ENCODE measurements around the gene THSD1.
"Not testable (repeated sequence)": the region's sequence is repeated elsewhere in the genome, so short reads cannot be mapped to it uniquely, and the experiment has no call there.

THSD1 gene

DNA sequence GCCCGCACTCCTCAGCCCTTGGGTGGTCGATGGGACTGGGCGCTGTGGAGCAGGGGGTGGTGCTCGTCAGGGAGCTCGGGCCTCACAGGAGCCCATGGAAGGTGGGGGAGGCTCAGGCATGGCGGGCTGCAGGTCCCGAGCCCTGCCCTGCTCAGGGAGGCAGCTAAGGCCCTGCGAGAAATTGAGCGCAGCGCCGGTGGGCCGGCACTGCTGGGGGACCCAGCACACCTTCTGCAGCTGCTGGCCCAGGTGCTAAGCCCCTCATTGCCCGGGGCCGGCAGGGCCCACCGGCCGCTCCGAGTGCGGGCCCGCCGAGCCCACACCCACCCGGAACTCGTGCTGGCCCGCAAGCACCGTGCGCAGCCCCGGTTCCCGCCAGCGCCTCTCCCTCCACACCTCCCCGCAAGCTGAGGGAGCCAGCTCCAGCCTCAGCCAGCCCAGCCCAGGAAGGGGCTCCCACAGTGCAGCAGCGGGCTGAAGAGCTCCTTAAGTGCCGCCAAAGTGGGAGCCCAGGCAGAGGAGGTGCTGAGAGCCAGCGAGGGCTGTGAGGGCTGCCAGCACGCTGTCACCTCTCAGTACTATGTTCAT lies 2.2 kb upstream of the THSD1 start:
- DNase-seq, result not testable (repeated sequence)

DNA sequence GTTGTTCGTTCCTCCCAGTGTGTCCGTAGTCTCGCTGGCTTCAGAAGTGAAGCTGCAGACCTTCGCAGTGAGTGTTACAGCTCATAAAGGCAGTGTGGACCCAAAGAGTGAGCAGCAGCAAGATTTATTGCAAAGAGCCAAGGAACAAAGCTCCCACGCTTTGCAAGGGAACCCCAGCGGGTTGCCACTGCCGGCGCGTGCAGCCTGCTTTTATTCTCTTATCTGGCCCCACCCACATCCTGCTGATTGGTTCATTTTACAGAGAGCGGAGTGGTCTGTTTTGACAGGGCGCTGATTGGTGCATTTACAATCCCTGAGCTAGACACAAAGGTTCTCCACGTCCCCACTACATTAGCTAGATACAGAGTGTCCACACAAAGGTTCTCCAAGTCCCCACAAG lies 1.5 kb upstream of the THSD1 start:
- DNase-seq, result not testable (repeated sequence)

DNA sequence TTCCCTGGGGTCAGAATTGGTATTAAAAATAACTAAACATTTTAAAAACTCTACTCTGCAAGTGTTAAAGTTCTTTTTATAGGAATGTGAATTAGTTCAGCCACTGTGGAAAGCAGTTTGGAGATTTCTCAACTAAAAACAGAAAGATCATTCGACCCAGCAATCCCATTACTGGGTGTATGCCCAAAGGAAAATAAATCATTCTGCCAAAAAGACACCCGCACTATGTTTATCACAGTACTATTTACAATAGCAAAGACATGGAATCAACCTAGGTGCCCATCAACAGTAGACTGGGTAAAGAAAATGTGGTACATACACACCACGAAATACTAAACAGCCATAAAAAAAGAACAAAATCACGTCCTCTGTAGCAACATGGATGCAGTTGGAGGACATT lies 657 bp upstream of the THSD1 start:
- no peak for DNase-seq

DNA sequence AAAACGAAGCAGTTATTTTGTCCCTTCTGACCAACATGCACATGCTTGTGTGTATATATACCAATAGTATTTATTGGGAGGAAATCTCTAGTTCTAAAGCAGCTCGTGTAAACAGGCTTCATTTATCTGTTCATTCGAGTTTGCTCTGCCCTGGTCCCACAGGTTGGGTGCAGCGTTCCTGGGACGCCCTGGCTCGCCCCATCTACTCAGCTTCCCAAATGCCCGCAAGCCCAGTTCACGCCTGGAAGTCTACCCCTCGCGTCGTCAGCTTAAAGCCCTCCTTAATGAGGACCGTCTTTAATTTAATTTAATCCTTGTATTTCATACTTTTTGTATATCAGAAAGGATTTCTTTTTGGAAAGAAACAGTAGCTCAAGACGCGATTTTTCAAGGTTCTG lies 604 bp downstream of the THSD1 start:
- DNase-seq, result no peak

DNA sequence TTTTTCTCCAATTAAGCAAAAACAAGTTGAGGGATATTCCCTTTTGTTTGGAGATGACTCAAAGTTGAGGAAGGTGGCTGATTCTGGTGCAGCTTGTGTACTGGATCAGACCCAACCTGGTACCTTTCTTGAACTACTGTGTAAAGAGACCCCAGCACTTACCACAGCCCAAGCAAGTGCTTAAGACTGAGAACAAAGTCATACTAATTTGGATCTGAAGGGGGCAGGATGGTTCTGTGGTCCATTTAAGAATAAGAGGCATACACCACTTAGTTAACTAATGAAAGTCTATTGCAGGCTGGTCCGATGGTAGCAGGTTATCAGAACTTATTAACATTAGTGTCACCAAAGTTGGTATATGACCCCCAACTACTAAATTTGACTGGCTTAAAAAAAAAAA lies 6.3 kb downstream of the THSD1 start:
- no peak for DNase-seq

DNA sequence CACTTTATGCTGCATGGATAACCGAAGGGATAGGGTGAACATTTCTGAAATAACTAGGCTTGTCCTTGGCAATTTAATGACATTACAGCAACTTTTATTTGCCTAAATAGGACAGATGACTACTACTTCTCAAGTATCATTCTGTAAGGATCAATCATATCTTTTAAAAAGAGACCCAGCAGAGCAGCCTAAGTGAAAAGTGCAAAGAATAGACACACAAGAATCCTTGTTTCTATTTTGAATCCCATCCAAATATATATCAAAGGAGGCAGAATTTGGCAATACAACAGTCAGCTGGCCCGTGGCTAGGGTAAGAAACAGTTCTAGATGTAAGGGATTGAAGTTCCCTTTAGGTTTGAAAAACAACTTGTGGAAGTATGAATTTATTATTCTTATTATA lies 6.9 kb downstream of the THSD1 start:
- DNase-seq, result no peak

DNA sequence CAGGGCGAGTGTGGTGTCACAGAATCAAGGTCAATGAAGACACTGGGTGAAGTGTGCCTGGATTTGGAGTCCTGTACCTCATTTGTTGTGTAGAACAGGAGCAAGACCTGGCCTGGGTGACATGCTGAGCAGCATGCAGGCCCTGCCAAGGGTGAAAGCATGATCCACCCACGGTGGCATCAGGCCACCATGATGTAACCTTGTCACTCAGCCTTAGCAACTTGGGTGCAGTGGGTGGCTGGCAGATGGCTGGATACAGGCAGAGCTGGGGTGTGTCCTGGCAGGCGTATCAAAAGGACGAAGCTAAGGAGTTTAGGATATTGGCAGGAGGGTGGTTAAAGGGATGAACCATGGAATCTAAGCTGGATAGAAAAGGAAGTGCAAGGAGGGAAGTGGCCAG lies 10.3 kb downstream of the THSD1 start:
- no peak for DNase-seq

DNA sequence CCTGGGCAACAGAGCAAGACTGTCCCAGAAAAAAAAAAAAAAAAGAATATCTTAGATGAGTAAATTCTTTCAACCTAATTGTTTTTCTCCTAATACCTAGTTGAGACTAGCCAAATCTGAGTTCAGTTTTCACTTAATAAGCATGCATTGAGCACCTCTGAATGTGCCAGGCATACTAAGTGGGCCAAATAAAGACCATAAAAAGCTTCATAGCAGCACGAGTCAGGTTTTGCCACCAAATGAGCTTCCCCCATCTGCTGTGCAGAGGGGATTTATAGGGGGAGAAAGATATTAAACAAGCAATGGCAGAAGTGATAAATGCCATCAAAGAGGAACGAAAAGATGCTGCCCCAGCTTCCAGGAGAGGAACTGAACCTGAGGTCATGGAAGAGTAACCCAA lies 11.4 kb downstream of the THSD1 start:
- DNase-seq, result peak in 1 of 51 donors; percentile 7

DNA sequence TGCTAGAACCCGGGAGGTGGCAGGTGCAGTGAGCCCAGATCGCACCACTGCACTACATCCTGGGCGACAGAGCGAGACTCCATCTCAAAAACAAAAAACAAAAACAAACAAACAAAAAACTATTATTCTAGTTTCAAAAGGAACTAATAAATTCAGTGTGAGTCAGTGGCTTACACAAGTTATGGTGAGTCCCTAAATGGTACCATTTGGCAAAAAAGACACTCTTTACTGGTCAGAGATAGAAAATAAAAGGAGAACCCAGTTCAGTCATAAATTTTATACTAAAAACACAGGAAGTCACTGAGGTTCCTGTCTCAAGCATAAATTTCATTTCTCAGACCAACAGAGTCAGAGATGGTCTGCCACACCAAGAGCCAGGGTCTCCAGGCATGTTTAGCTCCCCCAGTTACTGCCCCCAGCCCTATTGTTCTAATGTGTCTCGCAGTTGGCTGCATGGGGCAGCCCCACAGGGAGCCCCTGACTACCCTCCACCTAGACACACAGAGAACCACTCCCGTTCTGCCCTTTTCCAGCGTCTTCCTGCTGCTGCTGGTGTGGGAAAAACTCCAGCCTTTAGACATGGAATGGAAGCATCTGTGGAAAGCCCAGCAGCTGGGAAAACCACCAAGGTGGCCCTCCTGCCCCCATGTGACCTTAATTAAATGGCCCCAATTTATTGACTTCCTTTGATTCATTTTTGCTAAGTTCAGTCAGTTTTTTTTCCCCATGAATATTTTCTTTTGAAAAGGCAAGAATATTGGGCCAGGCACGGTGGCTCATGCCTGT lies 12.2 kb downstream of the THSD1 start:
- no peak for DNase-seq

DNA sequence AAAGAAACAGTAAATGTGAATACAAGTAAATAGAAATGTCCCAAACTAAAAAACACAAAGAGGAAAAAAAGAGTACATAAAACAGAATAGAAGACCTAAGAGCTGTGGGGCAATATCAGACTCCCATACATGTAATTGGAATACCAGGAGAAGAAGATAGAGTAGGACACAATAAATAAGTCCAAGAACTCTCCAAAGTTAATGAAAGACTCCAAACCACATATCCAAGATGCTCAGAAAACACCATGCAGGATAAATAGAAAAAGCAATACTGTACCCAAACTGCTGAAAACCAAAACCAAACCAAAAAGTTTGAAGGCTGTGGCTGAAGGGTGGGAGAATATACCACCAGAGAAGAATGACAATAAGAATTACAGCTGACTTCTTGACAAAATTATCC lies 18.3 kb downstream of the THSD1 start:
- no peak for DNase-seq

DNA sequence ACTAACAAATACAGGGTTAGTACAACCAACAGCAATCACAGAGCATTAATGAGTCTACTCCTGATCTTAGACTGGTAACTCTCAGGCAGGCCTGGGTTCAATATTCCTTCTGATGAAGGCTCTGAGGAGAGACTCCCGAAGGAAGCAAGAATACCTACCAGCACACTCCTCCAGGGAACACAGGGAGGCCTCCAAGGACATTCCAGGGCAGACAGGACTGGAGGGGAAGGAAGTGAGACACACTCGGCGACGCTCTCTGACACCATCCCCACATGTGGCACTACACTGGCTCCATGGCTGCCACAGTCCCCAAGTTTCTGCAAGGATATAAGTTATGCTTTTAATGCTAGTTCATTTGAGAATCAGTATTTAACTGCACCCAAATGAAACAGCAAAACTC lies 20.1 kb downstream of the THSD1 start:
- no peak for DNase-seq

DNA sequence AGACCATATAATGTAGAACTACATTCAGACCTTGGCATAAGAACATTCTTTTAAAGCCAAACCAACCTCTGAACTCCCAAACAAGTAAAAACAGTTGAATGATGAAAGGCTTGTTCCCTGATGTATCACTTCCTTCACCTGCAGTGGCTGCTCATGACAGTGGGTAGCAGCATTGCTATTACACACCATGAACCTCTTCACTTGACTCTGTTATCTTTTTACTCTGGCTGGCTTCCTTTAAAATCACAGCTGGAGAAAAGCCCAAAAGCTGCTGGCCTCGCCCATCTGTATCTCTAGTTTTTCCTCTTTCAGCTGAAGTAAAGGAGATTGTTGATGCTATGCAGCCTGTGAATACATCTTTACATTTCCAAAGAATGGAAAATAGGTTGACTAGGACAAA lies 22.6 kb downstream of the THSD1 start:
- DNase-seq, result no peak

DNA sequence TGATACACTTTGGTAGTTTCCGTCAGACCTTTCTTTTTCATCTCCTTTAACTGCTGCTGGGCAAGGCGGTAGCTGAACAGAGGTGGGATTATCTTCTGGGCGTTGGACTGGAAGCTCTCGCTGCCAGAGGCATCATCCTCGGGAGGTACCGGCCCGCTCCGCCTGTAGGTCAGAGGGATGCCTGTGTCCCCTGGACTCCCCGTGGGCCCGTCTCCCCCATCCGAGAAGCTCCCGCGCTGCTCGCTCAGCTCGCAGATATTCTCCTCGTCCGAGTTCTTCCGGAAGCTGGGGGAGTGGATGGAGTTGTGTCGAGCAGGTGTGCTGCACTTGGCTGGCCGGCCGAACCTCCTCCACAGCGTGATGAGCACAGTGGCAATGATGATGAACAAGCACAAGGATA lies 27.7 kb downstream of the THSD1 start:
- no peak for DNase-seq

DNA sequence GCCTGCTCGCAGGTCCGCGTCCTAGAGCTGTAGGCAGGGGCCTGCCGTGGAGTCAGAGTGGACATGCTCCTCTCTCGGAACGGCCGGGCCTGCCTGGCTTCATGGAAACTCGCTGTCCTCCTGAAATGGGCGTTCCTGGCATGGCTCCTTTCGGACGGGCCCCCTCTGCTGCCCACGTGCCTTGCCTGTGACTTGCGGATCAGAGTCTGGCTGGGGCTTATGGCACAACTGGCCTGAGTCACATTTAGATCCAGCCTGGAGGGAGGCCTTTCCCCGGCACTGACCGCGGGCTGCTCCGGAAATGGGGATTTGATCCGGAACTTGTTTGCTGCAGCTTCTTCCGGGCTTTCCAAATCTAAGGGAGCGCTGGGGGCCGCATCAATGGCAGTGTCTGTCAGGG lies 28.1 kb downstream of the THSD1 start:
- no peak for DNase-seq

DNA sequence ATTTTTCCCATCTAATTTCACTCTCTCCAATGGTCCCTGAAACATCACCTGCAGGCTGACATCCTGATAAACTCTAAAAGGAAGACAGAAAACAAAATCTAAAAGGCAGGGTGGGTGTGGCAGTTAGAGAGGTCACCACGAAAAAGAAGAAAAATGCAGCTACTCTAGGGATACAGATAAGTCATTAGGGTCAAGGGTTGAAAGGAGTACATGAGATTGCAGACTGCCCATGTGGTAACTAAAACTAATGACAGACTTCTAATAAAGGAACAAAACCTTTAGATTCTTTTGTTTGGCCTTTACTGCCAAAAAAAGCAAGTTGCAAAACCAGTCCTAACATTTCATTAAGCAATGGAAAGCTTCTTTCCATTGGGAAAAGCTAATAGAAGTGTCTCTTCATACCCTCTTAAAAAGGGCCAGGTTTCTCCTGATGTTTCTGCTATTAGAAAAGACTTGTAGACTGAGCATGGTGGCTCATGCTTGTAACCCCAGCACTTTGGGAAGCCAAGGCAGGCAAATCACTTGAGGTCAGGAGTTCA lies 31.0 kb downstream of the THSD1 start:
- no peak for DNase-seq

DNA sequence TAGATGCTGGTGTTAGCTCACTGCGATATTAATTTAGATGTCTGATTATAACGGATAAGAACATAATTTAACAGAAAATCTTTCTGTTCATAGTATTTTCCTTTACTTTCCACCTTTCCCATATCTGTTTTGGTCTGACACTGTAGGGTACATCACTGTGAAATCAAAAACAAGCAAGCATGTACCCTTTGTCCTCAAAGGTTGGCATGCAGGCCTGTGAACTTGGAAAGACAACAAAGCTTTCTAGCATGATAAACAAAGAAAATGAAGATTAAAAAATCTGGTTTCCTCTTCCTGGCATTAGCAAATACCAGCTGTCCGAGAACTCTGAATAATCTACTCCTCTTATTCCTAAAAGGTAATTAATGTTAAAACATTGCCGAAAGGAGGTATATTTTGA lies 31.6 kb downstream of the THSD1 start:
- DNase-seq, result no peak

DNA sequence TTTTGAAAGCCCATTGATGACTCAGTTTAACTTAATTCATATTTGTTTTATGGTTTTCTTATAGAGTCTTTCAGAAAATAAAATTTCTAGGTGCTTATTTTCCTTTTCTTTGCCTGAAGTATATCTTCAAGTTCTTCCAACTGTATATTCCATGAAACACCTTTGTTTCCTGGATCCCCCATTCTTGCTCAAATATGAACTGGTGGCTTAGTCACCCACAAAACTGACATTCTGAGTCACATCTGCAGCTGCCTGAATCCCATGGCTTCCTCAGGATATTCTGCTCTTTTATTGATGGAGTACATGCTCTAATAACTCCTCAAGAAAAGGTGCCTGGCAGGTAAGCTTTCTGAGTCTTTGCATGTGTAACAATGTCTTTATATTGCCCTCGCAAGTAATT lies 32.7 kb downstream of the THSD1 start:
- not testable (repeated sequence) for DNase-seq

DNA sequence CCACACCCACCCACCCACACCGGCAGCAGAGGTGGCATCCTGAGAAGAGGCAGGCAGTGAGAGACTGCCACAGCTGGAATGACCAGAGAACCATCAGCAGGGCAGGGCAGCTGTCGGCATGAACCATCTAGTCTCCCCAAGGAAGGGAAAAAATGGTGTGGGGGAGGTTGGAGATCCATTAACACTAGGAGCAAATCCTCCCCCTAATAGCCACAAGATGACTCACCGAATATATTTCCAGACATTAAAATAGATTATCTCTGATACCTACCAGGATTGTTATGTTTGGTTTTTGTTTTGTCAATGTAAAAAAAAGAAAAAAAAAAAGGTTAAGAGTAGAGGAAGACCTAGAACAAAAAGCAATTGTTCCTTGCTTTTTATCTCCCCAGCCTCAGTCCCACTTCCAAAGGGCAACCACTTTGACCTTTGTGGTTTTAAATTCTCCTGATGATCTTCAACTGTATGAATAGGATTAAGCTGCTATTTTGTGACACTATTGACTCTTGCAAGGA lies 34.2 kb downstream of the THSD1 start:
- no peak for DNase-seq

DNA sequence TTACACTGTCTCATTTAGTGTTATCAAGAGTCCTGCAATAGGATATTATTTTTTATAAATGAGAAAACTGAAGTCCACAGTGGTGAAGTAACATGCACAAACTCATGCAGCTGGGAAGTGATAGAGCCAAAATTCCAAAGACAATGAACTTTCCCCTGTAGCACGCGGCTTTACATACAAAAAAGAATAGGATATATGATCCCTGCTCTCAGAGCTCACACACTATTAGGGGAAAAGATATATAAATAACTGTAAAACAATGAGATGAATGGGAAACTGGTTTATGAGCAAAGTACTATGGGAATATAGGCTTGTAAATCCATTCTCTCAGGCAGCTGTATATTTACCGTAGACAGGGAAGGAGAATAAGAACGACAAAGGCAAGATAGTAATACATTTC lies 39.7 kb downstream of the THSD1 start:
- DNase-seq, result no peak

DNA sequence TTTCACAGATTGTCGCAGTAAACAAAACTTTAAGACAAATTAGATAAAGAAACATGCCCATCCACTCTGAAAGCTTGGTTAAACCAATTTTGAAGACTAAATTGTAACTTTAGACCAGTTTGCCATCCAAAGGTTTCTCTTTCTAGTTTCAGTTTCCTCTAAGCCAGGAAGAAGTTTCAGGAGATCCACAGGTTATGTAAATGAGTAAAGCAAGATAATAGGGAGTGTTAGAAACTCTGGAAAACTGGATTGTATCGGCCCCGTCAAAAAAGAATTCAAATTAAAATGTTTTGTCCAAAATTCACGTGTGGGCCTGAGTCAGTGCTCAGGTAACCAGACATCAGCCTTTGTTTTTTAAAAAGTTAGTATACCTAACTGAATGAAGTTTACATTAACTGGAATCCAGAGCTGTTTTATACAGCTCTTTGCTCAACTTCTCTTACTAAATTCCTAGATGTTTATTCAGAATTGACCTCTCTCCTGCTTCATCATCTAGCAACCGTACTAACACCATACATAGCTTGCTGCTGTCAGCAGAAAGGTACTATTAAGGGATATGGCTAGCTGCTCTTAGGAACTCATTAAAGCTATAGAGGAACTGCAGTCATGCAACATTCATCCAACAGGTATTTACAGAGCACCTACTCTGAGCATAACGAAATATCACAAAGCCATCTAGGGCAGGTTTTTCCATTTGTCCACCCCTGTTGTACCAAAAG lies 43.6 kb downstream of the THSD1 start:
- DNase-seq, result not testable (repeated sequence)

DNA sequence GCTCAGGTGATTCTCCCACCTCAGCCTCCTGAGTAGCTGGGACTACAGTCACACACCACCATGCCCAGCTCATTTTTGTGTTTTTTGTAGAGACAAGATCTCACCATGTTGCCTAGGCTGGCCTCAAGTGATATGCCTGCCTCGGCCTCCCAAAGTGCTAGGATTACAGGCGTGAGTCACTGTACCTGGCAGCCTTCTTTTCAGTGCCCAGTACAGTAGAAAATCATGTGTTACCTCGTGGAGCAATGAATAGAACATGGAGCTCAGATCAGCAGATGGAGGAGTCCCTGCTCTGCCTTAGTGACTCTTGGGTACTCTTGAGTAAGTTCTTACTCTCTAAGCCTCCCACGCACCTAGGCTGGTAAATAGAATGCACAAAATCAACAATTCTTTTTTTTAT lies 44.7 kb downstream of the THSD1 start:
- DNase-seq, result no peak

DNA sequence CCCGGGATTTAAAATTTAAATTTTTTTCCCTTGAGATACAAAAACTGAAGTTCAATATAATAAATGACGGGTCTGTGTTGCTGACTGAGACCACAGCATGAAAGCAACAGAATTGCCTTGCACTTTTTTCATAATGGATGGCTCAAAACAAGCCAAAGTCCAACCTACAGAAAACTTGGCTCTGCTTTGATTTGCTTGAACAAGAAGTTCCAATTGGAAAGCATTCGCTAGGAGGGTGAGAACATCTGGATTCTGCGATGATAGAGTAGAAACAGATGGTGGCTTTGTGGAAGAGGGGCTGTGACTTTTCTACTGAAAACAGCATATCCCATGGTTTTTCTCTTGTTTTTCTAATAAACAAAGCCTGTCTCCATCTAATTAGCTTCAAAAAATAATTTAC lies 46.4 kb downstream of the THSD1 start:
- DNase-seq, result no peak

DNA sequence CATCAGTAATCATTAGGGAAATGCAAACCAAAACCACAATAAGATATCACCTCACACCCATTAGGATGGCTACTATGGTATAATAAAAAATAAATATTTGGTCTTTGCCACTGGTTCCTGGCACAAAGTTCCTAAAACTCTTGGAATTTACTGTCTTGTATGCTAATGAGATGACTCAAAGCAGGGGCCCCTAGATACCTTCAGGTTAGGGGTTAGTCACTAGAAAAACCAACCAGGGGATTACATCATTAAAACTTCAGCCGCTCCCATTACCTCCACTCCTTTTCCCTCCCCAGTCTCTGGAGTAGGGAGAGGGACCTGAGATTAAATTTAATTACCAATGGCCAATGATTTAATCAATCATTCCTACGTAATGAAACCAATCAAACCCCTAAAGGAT lies 49.6 kb downstream of the THSD1 start:
- DNase-seq, result no peak

All from hypothalamus (tissue), 51 donors.